Natural killer cell (primary cell): Measurements from ENCODE around the gene LYRM4. TPM values are rescaled to one million over a fixed set of nuclear protein-coding genes. Genes with fewer than 3 reads are reported as not detected.

ENCODE experiments used
- ATAC-seq, 3 donors: fragments of 150-1000 bp in 2 of 3; fragments of 200-7000 bp in 1 of 3; cut with Tn5 transposase; 1 replicate in 1 of 3; 2 replicates in 2 of 3; pipeline ENCODE4 v1.10.0; 2021; ENCODE audit warnings: mild to moderate bottlenecking in 2 of 3, moderate library complexity in 2 of 3
- DNase-seq, 2 donors: peaks; one replicate each; pipeline versions ENCODE4 v3.0.0 to v3.0.0-alpha.2; 2013 to 2021; ENCODE audit warnings: mixed read lengths in 1 of 2
- H3K27ac ChIP-seq: one replicate; pipeline ENCODE4 v1.5.1; 2013; ENCODE audit warnings: mild to moderate bottlenecking, low read length
- H3K27me3 ChIP-seq: one replicate; pipeline ENCODE4 v1.6.1; 2013; ENCODE audit warnings: low read length; ENCODE audit not compliant: control insufficient read depth, insufficient read depth
- H3K36me3 ChIP-seq: one replicate; pipeline ENCODE4 v1.6.1; 2013; ENCODE audit warnings: low read length; ENCODE audit not compliant: control insufficient read depth, insufficient read depth
- H3K4me1 ChIP-seq: one replicate; pipeline ENCODE4 v1.6.1; 2013; ENCODE audit warnings: low read length; ENCODE audit not compliant: control insufficient read depth, insufficient read depth
- H3K4me3 ChIP-seq: one replicate; pipeline ENCODE4 v1.5.1; 2013; ENCODE audit warnings: low read length
- H3K9me3 ChIP-seq: one replicate; pipeline ENCODE4 v1.6.1; 2013; ENCODE audit warnings: low read length; ENCODE audit not compliant: control insufficient read depth, insufficient read depth
- H3K27ac Mint-ChIP-seq, 2 donors: one replicate each; pipeline ENCODE4 v1.8.0; 2022; ENCODE audit warnings: mild to moderate bottlenecking in 2 of 2, mixed read lengths in 2 of 2, moderate library complexity in 1 of 2
- H3K27me3 Mint-ChIP-seq, 2 donors: one replicate each; pipeline ENCODE4 v1.8.0; 2022; ENCODE audit warnings: low read depth in 2 of 2, mixed read lengths in 2 of 2
- H3K36me3 Mint-ChIP-seq: one replicate; pipeline ENCODE4 v1.8.0; 2022; ENCODE audit warnings: mixed read lengths
- H3K4me1 Mint-ChIP-seq, 2 donors: one replicate each; pipeline ENCODE4 v1.8.0; 2022; ENCODE audit warnings: mixed read lengths in 2 of 2
- H3K4me3 Mint-ChIP-seq: one replicate; pipeline ENCODE4 v1.8.0; 2022; ENCODE audit warnings: mild to moderate bottlenecking, moderate library complexity, mixed read lengths
- H3K9me3 Mint-ChIP-seq, 2 donors: one replicate each; pipeline ENCODE4 v1.8.0; 2022; ENCODE audit warnings: mixed read lengths in 2 of 2
- CTCF ChIP-seq: fragments of 200-600 bp; IDR thresholded peaks from one replicate; pipeline ENCODE4 v1.8.0; 2022; ENCODE audit warnings: antibody characterized with exemption
- WGBS: methylation state at CpG from one replicate; pipeline ENCODE4 v1.1.7; 2013; ENCODE audit warnings: missing lambda C conversion rate; ENCODE audit not compliant: insufficient coverage; 5-methylcytosine and 5-hydroxymethylcytosine counted together
- intact Hi-C: fragments of 100-400 bp; cut with micrococcal nuclease; formaldehyde crosslinking; loops from one replicate; pipeline ENCODE4 v1.14.2; 2022
- total RNA-seq, 4 donors: library from RNA; stranded (reverse); fragments of 120-200 nt in 1 of 4; gene quantifications; one replicate each; pipeline versions ENCODE4 v1.2.3 to v1.2.4, GENCODE V29; 2013 to 2022

The LYRM4 gene
- total RNA-seq, 3 donors from 2014 or later (not counting 1 experiment from before 2014, with no cell fraction given): 9.1 to 11.4 (median 11.1) TPM

GRCh38 chr6:5089481-5090438 lies 171.0 kb downstream of the LYRM4 start:
- H3K27me3 Mint-ChIP-seq: peaks cover 7 to 16% of the 10 kb centered on the region in 2 donors
- intact Hi-C loops: no loop called here
- no peak overlapping the region for H3K27ac ChIP-seq

GRCh38 chr6:5088780-5089179 lies 172.0 kb downstream of the LYRM4 start:
- Histone ChIP-seq H3K36me3 (no peaks in the 10 kb centered on the region), H3K27me3 (peaks cover 4% of the 10 kb centered on the region), H3K4me1 (peaks cover 12% of the 10 kb centered on the region), H3K27ac (no peak overlapping the region), H3K4me3 (no peak overlapping the region), H3K9me3 (no peaks in the 10 kb centered on the region)
- H3K27ac Mint-ChIP-seq: no peak overlapping the region
- no peaks in the 10 kb centered on the region for H3K9me3 Mint-ChIP-seq
- H3K36me3 Mint-ChIP-seq: no peaks in the 10 kb centered on the region
- no peaks in the 10 kb centered on the region for H3K4me1 Mint-ChIP-seq
- ATAC-seq: no peak
- H3K4me3 Mint-ChIP-seq: no peak overlapping the region
- H3K27me3 Mint-ChIP-seq: peaks cover 9 to 18% of the 10 kb centered on the region in 2 donors
- DNase-seq: no peak
- TF ChIP-seq CTCF: no peak
- intact Hi-C loops: no loop called here
- WGBS: 65% methylated on average over 3 of the region's 3 CpGs

More at GRCh38 chr6:5089481-5090438, 171.0 kb downstream of the LYRM4 start:
- Histone ChIP-seq H3K9me3 (no peaks in the 10 kb centered on the region), H3K4me3 (no peak overlapping the region), H3K36me3 (no peaks in the 10 kb centered on the region), H3K27me3 (peaks cover 4% of the 10 kb centered on the region), H3K4me1 (peaks cover 10% of the 10 kb centered on the region)
- ATAC-seq (no peak), DNase-seq (no peak)
- Mint-ChIP-seq H3K4me1 (no peaks in the 10 kb centered on the region), H3K4me3 (no peak overlapping the region), H3K36me3 (no peaks in the 10 kb centered on the region), H3K27ac (no peak overlapping the region), H3K9me3 (no peaks in the 10 kb centered on the region)
- no peak for TF ChIP-seq CTCF
- 65% methylated on average over 4 of the region's 5 CpGs for WGBS

- H3K27me3 ChIP-seq: peaks cover 4% of the 10 kb centered on the region
- Mint-ChIP-seq H3K9me3 (no peaks in the 10 kb centered on the region), H3K4me3 (no peak overlapping the region), H3K27me3 (peaks cover 23 to 30% of the 10 kb centered on the region in 2 donors), H3K27ac (no peak overlapping the region), H3K4me1 (no peaks in the 10 kb centered on the region), H3K36me3 (no peaks in the 10 kb centered on the region)
- H3K9me3 ChIP-seq: no peaks in the 10 kb centered on the region
- no peak overlapping the region for H3K27ac ChIP-seq
- no peak for TF ChIP-seq CTCF
- WGBS: 55% methylated on average over 19 of the region's 19 CpGs
- H3K4me3 ChIP-seq: no peak overlapping the region
- H3K4me1 ChIP-seq: peaks cover 12% of the 10 kb centered on the region
- intact Hi-C loops: no loop called here
- ATAC-seq: no peak
- no peaks in the 10 kb centered on the region for H3K36me3 ChIP-seq
- no peak for DNase-seq
These were observed 173.4 kb downstream of the LYRM4 start for GRCh38 chr6:5087389-5087788.
